Endothelial cell (in vitro differentiated cells): ENCODE data around the gene IL13. TPM values are rescaled to one million over a fixed set of nuclear protein-coding genes. Genes with fewer than 3 reads are reported as not detected.
"Not testable (repeated sequence)": the region's sequence is repeated elsewhere in the genome, so short reads cannot be mapped to it uniquely, and the experiment has no call there.

Experiments
- DNase-seq: peaks from one replicate; pipeline ENCODE4 v3.0.0; 2021; ENCODE audit warnings: low spot score
- H3K27ac Mint-ChIP-seq: one replicate; pipeline ENCODE4 v1.8.0; 2021; ENCODE audit warnings: mixed read lengths, inconsistent platforms; ENCODE audit not compliant: unreplicated experiment
- H3K27me3 Mint-ChIP-seq: one replicate; pipeline ENCODE4 v1.8.0; 2021; ENCODE audit warnings: mild to moderate bottlenecking, moderate library complexity, mixed read lengths, inconsistent platforms; ENCODE audit not compliant: unreplicated experiment
- H3K36me3 Mint-ChIP-seq: one replicate; pipeline ENCODE4 v1.8.0; 2021; ENCODE audit warnings: mild to moderate bottlenecking, low read depth, mixed read lengths, inconsistent platforms; ENCODE audit not compliant: unreplicated experiment
- H3K4me1 Mint-ChIP-seq: one replicate; pipeline ENCODE4 v1.8.0; 2021; ENCODE audit warnings: mild to moderate bottlenecking, mixed read lengths, inconsistent platforms; ENCODE audit not compliant: unreplicated experiment
- H3K4me3 Mint-ChIP-seq: one replicate; pipeline ENCODE4 v1.8.0; 2021; ENCODE audit warnings: mild to moderate bottlenecking, mixed read lengths, inconsistent platforms; ENCODE audit not compliant: unreplicated experiment
- H3K9me3 Mint-ChIP-seq: one replicate; pipeline ENCODE4 v1.8.0; 2021; ENCODE audit warnings: mixed read lengths, inconsistent platforms; ENCODE audit not compliant: unreplicated experiment
- total RNA-seq: library from RNA; stranded (reverse); fragmentation: NEBNext Ultra II Directional; extraction: Animal tissue kit (Norgen Biotek cat#: 25700); gene quantifications from one replicate; pipeline ENCODE4 v1.2.1, GENCODE V29; 2021; ENCODE audit not compliant: unreplicated experiment
- TF ChIP-seq, protein P1 (sequence below): fragments of 200-600 bp; sonication (generic); IDR thresholded peaks from one replicate; pipeline ENCODE4 v1.5.0; 2021; ENCODE audit warnings: antibody characterized with exemption; ENCODE audit not compliant: unreplicated experiment

The IL13 gene
- total RNA-seq, 1 donor from 2014 or later, result not detected

DNA sequence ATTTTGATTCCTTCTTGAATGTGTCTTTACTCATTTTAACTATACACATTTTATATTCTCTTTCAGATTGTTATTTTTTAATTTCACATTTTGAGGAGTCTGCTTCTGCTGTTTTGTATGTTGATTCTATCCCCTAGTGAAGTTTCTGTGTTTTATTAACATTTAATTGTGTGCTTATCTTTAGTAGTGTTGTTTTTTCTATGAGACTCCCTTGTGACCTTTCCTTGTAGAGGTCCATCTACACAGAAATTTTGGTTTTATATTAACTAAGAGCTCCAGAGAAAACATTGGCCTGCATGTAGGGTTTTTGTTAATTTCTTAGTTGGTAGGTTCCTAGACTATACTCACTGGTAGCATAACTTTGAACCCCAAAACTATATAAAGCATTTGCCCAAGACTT lies 35.4 kb upstream of the IL13 start:
- Mint-ChIP-seq H3K36me3 (no peaks in the 10 kb centered on the region), H3K27ac (no peak overlapping the region), H3K27me3 (no peaks in the 10 kb centered on the region), H3K4me3 (no peak overlapping the region), H3K9me3 (no peaks in the 10 kb centered on the region), H3K4me1 (no peaks in the 10 kb centered on the region)
- TF ChIP-seq, protein P1, sequence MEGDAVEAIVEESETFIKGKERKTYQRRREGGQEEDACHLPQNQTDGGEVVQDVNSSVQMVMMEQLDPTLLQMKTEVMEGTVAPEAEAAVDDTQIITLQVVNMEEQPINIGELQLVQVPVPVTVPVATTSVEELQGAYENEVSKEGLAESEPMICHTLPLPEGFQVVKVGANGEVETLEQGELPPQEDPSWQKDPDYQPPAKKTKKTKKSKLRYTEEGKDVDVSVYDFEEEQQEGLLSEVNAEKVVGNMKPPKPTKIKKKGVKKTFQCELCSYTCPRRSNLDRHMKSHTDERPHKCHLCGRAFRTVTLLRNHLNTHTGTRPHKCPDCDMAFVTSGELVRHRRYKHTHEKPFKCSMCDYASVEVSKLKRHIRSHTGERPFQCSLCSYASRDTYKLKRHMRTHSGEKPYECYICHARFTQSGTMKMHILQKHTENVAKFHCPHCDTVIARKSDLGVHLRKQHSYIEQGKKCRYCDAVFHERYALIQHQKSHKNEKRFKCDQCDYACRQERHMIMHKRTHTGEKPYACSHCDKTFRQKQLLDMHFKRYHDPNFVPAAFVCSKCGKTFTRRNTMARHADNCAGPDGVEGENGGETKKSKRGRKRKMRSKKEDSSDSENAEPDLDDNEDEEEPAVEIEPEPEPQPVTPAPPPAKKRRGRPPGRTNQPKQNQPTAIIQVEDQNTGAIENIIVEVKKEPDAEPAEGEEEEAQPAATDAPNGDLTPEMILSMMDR, result no peak
- DNase-seq, result no peak

DNA sequence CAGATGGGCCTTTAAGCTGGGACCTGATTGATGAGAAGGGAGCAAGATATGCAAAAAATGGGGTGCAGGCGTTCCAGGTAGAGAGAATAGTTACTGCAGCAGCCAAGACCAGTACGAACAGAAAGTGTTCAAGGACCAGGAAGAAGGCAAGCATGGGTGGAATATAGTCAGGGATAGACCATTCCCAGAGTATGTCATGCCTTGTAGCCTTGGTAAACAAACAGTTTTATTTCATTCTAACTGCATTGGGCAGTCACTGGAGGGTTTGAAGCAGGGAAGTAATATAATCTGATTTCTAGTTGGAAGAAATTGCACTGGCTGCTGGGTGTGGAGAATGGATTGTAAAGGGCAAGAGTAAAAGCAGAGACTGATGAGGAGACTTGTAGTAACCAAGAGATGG lies 30.5 kb upstream of the IL13 start:
- Mint-ChIP-seq H3K4me1 (no peaks in the 10 kb centered on the region), H3K9me3 (no peaks in the 10 kb centered on the region), H3K4me3 (no peak overlapping the region), H3K27me3 (peaks cover 4% of the 10 kb centered on the region), H3K27ac (no peak overlapping the region), H3K36me3 (no peaks in the 10 kb centered on the region)
- TF ChIP-seq, protein P1, result no peak
- DNase-seq, result no peak

DNA sequence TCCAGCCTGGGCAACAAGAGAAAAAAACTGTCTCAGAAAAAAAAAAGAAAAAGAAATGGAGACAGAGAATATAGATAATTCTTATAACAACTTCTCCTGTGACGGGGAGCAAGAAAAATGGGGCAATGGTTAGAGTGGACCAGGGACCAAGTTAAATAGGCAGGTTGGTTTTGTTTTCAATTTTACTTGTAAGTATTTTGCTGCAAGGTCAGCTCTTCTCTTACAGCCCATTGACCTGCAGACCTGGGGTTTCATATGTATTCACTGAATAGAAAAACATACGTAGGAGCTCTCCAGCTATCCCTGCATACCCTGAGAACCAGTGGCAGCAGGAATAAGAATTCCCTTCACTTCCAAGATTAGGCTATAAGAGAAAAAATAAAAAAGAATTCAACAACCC lies 29.2 kb upstream of the IL13 start:
- Mint-ChIP-seq H3K36me3 (no peaks in the 10 kb centered on the region), H3K27ac (no peak overlapping the region), H3K4me3 (no peak overlapping the region), H3K4me1 (no peaks in the 10 kb centered on the region), H3K9me3 (no peaks in the 10 kb centered on the region), H3K27me3 (peaks cover 4% of the 10 kb centered on the region)
- TF ChIP-seq, protein P1, result no peak
- no peak for DNase-seq

DNA sequence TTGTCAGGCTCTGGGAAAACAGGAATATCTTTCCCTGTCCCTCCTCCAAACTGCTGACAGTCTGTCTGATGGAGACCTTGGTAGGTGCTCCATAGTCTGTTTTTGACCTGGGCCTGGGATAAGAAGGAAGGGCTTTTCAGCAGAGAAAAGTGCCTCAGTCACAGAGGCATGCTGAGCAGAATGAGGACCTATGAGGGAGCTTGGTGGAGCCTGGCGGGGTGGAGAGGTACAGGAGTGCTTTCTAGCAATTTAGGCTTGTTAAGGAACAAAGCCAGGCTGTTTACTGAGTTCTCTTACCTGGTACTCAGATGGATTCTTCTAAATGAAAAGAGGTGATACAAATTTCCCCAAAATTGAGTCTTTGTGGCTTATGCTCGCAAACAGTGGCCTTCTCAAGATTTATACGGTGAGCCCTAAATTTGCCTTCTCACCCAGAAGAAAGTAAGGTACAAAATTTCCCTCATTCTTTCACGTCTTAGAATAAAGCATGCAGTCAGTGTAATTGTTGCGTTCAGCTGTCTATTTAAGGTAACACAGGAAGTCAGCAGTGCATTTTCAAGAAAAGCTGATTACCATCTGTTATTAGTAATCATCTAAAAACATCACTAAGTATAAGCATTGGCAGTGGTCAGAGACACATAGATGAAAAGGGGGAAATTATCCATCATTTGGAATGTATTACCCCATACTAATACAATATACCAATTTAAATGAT lies 28.6 kb upstream of the IL13 start:
- TF ChIP-seq, protein P1, result no peak
- DNase-seq, result no peak
- no peak overlapping the region for H3K4me3 Mint-ChIP-seq
- no peaks in the 10 kb centered on the region for H3K9me3 Mint-ChIP-seq
- H3K27ac Mint-ChIP-seq, result peak overlapping the region; percentile 33
- no peaks in the 10 kb centered on the region for H3K36me3 Mint-ChIP-seq
- H3K4me1 Mint-ChIP-seq, result no peaks in the 10 kb centered on the region
- peaks cover 4% of the 10 kb centered on the region for H3K27me3 Mint-ChIP-seq

DNA sequence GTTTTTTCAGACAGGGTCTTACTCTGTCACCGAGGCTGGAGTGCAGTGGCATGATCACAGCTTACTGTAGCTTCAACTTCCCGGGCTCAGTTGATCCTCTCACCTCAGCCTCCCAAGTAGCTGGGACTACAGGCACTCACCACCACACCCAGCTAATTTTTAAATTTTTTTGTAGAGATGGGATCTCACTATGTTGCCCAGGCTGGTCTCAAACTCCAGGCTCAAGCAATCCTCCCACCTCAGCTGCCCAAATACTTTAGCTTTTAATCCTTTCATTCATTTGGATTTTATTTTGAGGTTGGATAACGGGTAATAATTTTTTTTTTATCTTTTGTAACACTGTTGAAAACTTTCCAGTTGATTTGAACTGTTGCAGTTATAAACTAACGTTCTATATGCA lies 24.4 kb upstream of the IL13 start:
- not testable (repeated sequence) for H3K9me3 Mint-ChIP-seq, H3K27me3 Mint-ChIP-seq, H3K27ac Mint-ChIP-seq, H3K36me3 Mint-ChIP-seq, DNase-seq, H3K4me3 Mint-ChIP-seq, H3K4me1 Mint-ChIP-seq
